HG03520 (cell line): ENCODE measurements around the gene RGL3.
"Not testable (repeated sequence)": the region's sequence is repeated elsewhere in the genome, so short reads cannot be mapped to it uniquely, and the experiment has no call there.

Experiments
- ATAC-seq: cut with Tn5 transposase; IDR thresholded peaks from one replicate; pipeline ENCODE4 v1.9.1; 2021; ENCODE audit warnings: mild to moderate bottlenecking, moderate library complexity; ENCODE audit not compliant: unreplicated experiment

RGL3 gene

GRCh38 chr19:11364296-11364904, 54.7 kb downstream of the RGL3 start:
- ATAC-seq: no peak

GRCh38 chr19:11363881-11364280, 55.2 kb downstream of the RGL3 start:
- no peak for ATAC-seq

GRCh38 chr19:11361771-11362731, 57.1 kb downstream of the RGL3 start:
- no peak for ATAC-seq

- no peak for ATAC-seq
These were observed 57.9 kb downstream of the RGL3 start for GRCh38 chr19:11361037-11361770.

GRCh38 chr19:11359421-11359820, 59.7 kb downstream of the RGL3 start:
- no peak for ATAC-seq

- no peak for ATAC-seq
These were observed 62.2 kb downstream of the RGL3 start for GRCh38 chr19:11356676-11357550.

GRCh38 chr19:11356074-11356397, 63.1 kb downstream of the RGL3 start:
- no peak for ATAC-seq

- ATAC-seq: no peak
These were observed 63.7 kb downstream of the RGL3 start, which contains the start of gene PLPPR2 for GRCh38 chr19:11355160-11356073. TSS of gene PLPPR2 (plus strand) at chr19:11355432. CDS start at chr19:11357674, 2,242 bp downstream.

- ATAC-seq: not testable (repeated sequence)
These were observed 65.0 kb downstream of the RGL3 start for GRCh38 chr19:11354102-11354501.

GRCh38 chr19:11349171-11349570, 69.9 kb downstream of the RGL3 start:
- no peak for ATAC-seq

- ATAC-seq: no peak
These were observed 71.5 kb downstream of the RGL3 start for GRCh38 chr19:11347546-11348039.

GRCh38 chr19:11346104-11346940, 72.8 kb downstream of the RGL3 start, which contains the start of the genes CCDC159 and TMEM205:
TSS of gene CCDC159 (plus strand) at chr19:11346519. CDS start at chr19:11346607, 88 bp downstream.
TSS of gene TMEM205 (minus strand) at chr19:11346268. CDS start at chr19:11345619, 649 bp downstream.
- ATAC-seq: peak; percentile 86

GRCh38 chr19:11345122-11345803, 73.9 kb downstream of the RGL3 start:
- ATAC-seq: no peak
